Endothelial cell of umbilical vein (primary cell): Measurements from ENCODE around the gene GATAD2A. TPM values are rescaled to one million over a fixed set of nuclear protein-coding genes. Genes with fewer than 3 reads are reported as not detected.

ENCODE experiments used
- BruUV-seq: library from RNA; stranded (reverse); fragments of 400-500 nt; replicated peaks from 2 replicates; lab custom pipeline; 2021; lab: Mats Ljungman, UMichigan
- CTCF ChIA-PET: fragments of 300-600, 350-600 bp; sonication (Branson Sonifier 250); formaldehyde crosslinking; loops from one replicate; lab custom pipeline; 2021; ENCODE audit warnings: antibody characterized with exemption, inconsistent platforms; lab: Charles Lee
- POLR2A ChIA-PET: fragments of 300-600, 350-600 bp; sonication (Branson Sonifier 250); formaldehyde crosslinking; loops from one replicate; lab custom pipeline; 2021; ENCODE audit warnings: antibody characterized with exemption, inconsistent platforms; lab: Charles Lee
- DNase-seq: peaks from one replicate; pipeline ENCODE4 v3.0.0-alpha.2; 2011; ENCODE audit warnings: low read depth, low spot score
- FAIRE-seq: peaks from 2 replicates; lab custom pipeline; 2011; peaks lifted over from hg19 to GRCh38; lab: Jason Lieb, UNC
- H2AFZ ChIP-seq: 2 replicates; pipeline ENCODE4 v1.6.0; 2012; ENCODE audit warnings: low read depth, low read length, control low read depth, inconsistent platforms
- H3K27ac ChIP-seq: 2 replicates; pipeline ENCODE4 v1.5.1; 2011; ENCODE audit warnings: low read depth, mild to moderate bottlenecking, control low read depth, low read length, moderate library complexity; ENCODE audit not compliant: insufficient read depth
- H3K27me3 ChIP-seq, 2 experiments: 2 replicates each; pipeline versions ENCODE4 v1.6.0 to v1.6.1; 2011; ENCODE audit warnings: low read length in 2 of 2, mixed read lengths in 1 of 2; ENCODE audit not compliant: control insufficient read depth in 2 of 2, insufficient read depth in 2 of 2
- H3K36me3 ChIP-seq, 2 experiments: 2 replicates in 1 of 2; 3 replicates in 1 of 2; pipeline ENCODE4 v1.5.1; 2011; ENCODE audit warnings: low read length in 2 of 2, mild to moderate bottlenecking in 1 of 2, moderate library complexity in 1 of 2; ENCODE audit not compliant: control insufficient read depth in 2 of 2, insufficient read depth in 2 of 2; ENCODE audit errors: extremely low read depth in 1 of 2
- H3K4me1 ChIP-seq: 3 replicates; pipeline ENCODE4 v1.5.1; 2011; ENCODE audit warnings: mild to moderate bottlenecking, low read length; ENCODE audit not compliant: control insufficient read depth, insufficient read depth; ENCODE audit errors: extremely low read depth
- H3K4me2 ChIP-seq: 2 replicates; pipeline ENCODE4 v1.6.1; 2011; ENCODE audit warnings: low read length, control low read depth, mixed read lengths; ENCODE audit not compliant: insufficient read depth
- H3K4me3 ChIP-seq, 3 experiments: fragments of 200-600 bp in 1 of 3; sonication (generic), shearing (Covaris generic) in 1 of 3; replicated peaks in 1 of 3; 2 replicates each; pipeline ENCODE4 v1.5.1; 2011 to 2016; ENCODE audit warnings: control low read depth in 3 of 3, low read length in 3 of 3, mild to moderate bottlenecking in 2 of 3, inconsistent platforms in 1 of 3, low read depth in 1 of 3, moderate library complexity in 1 of 3; ENCODE audit not compliant: insufficient read depth in 1 of 3
- H3K79me2 ChIP-seq: 2 replicates; pipeline ENCODE4 v1.6.0; 2012; ENCODE audit warnings: low read length, inconsistent platforms; ENCODE audit not compliant: control insufficient read depth, insufficient read depth
- H3K9ac ChIP-seq: replicated peaks from 2 replicates; pipeline ENCODE3; 2011; ENCODE audit warnings: low read length, control low read depth; ENCODE audit not compliant: insufficient read depth; ENCODE audit errors: extremely low read depth
- H3K9me1 ChIP-seq: replicated peaks from 3 replicates; pipeline ENCODE4 v1.6.0; 2011; ENCODE audit warnings: mild to moderate bottlenecking, low read length; ENCODE audit not compliant: control insufficient read depth, insufficient read depth; ENCODE audit errors: extremely low read depth
- H3K9me3 ChIP-seq: replicated peaks from 2 replicates; pipeline ENCODE4 v1.5.1; 2012; ENCODE audit warnings: low read length, inconsistent platforms; ENCODE audit not compliant: control insufficient read depth, insufficient read depth
- H4K20me1 ChIP-seq: replicated peaks from 2 replicates; pipeline ENCODE3; 2011; ENCODE audit warnings: mild to moderate bottlenecking, low read length; ENCODE audit not compliant: control insufficient read depth, insufficient read depth; ENCODE audit errors: extremely low read depth
- CTCF ChIP-seq, 2 donors: IDR thresholded peaks; 1 replicate in 1 of 2; 2 replicates in 1 of 2; pipeline ENCODE4 v1.5.1; 2011; ENCODE audit warnings: low read length in 2 of 2, mild to moderate bottlenecking in 2 of 2, moderate library complexity in 2 of 2, control low read depth in 1 of 2, inconsistent platforms in 1 of 2, low read depth in 1 of 2; ENCODE audit not compliant: insufficient read depth in 1 of 2; ENCODE audit errors: extremely low read depth in 1 of 2
- POLR2A ChIP-seq: IDR thresholded peaks from 2 replicates; pipeline ENCODE4 v1.6.1; 2012; ENCODE audit warnings: low read depth, mild to moderate bottlenecking, control low read depth, low read length
- dilution Hi-C: fragments of 300-500 bp; cut with MboI; formaldehyde crosslinking; loops from one replicate; pipeline ENCODE4 v1.15.0; 2019; ENCODE audit warnings: low sequenced_read_pairs; ENCODE audit not compliant: extremely low pct_ligation_motif_present
- intact Hi-C: fragments of 100-400 bp; cut with micrococcal nuclease; formaldehyde crosslinking; loops from one replicate; pipeline ENCODE4 v1.10.0; 2022
- polyA plus RNA-seq, 4 experiments: library from polyadenylated mRNA; depleted of rRNA in 3 of 4; stranded (reverse) in 3 of 4; unstranded in 1 of 4; fragments of >200 nt; gene quantifications; 2 replicates each; pipeline versions ENCODE4 v1.2.1 to v1.2.3, GENCODE V29; 2011 to 2012; ENCODE audit warnings: missing spikeins in 1 of 4
- total RNA-seq: library from RNA; stranded (reverse); gene quantifications from 2 replicates; pipeline ENCODE4 v1.2.3, GENCODE V29; 2021

The GATAD2A gene
- total and polyA plus RNA-seq, 2 donors (not counting 3 experiments of a cell fraction or from before 2014, with no cell fraction given) = 27.3 to 134 TPM

- CTCF ChIA-PET = interaction anchor here (0.6 to 5.1 kb wide), 34 partner anchors 9 to 345 kb away, joined by 3 to 127 read pairs (median 4); partner anchors contain the start of genes GATAD2A, MAU2, NDUFA13 and TSSK6
- POLR2A ChIA-PET = interaction anchor here (1.6 kb wide), 1 partner anchor 85 kb away, joined by 3 read pairs; the partner anchor contains the start of gene GATAD2A
- BruUV-seq = no TSS peak
- H4K20me1 ChIP-seq = no peaks in the 10 kb centered on the region
- no peak overlapping the region for H3K4me2 ChIP-seq
- H3K9ac ChIP-seq = no peak overlapping the region
- H3K4me3 ChIP-seq = no peak overlapping the region
- H3K9me1 ChIP-seq = no peaks in the 10 kb centered on the region
- H3K9me3 ChIP-seq = no peaks in the 10 kb centered on the region
- DNase-seq = peak; percentile 88
- peak overlapping the region; percentile 76 for H3K27ac ChIP-seq
- H3K79me2 ChIP-seq = peaks cover 60% of the 10 kb centered on the region
- peak; percentile 99 for FAIRE-seq
- H2AFZ ChIP-seq = no peak overlapping the region
- peaks cover 27% of the 10 kb centered on the region for H3K4me1 ChIP-seq
- intact Hi-C loops (loop anchor here (1.0 kb wide), 5 partner anchors 30 to 344 kb away; partner anchors contain the start of genes MAU2 and SUGP1), dilution Hi-C loops (no loop called here)
- H3K27me3 ChIP-seq = no peaks in the 10 kb centered on the region
- peaks cover 2 to 22% of the 10 kb centered on the region in 2 experiments for H3K36me3 ChIP-seq
- TF ChIP-seq CTCF (IDR thresholded peaks at IDR 0.05; ENCODE audit: extremely low read depth in 1 of 2, insufficient read depth in 1 of 2, low read depth in 1 of 2, low read length in 2 of 2) (peak; percentile 73 to 80), POLR2A (no peak)
Observed at GRCh38 chr19:19490214-19490968, 84.9 kb downstream of the GATAD2A start.
